Endometrial microvascular endothelial cells (primary cell): ENCODE measurements around the gene ADARB2. TPM values are rescaled to one million over a fixed set of nuclear protein-coding genes. Genes with fewer than 3 reads are reported as not detected.

ENCODE experiments used
- in situ Hi-C: cut with HindIII; loops from 2 replicates; pipeline ENCODE4 v1.10.0; 2017; ENCODE audit warnings: low sequenced_read_pairs, low pct_unique_long_range_greater_than_20kb; ENCODE audit errors: inconsistent ontology term
- total RNA-seq: library from RNA; depleted of rRNA; stranded (reverse); fragments of >200 nt; gene quantifications from one replicate; pipeline ENCODE4 v1.2.3, GENCODE V29; 2015; ENCODE audit errors: inconsistent ontology term

The ADARB2 gene
- total RNA-seq, 1 donor from 2014 or later = not detected

- in situ Hi-C loops = no loop called here
Measured at GRCh38 chr10:1669433-1669832, 67.9 kb downstream of the ADARB2 start.

GRCh38 chr10:1668399-1668798 lies 68.9 kb downstream of the ADARB2 start:
- in situ Hi-C loops = no loop called here

GRCh38 chr10:1667392-1667791 lies 69.9 kb downstream of the ADARB2 start:
- in situ Hi-C loops = no loop called here

GRCh38 chr10:1666147-1666546 lies 71.2 kb downstream of the ADARB2 start:
- in situ Hi-C loops = no loop called here

GRCh38 chr10:1665681-1666080 lies 71.6 kb downstream of the ADARB2 start:
- in situ Hi-C loops = no loop called here

GRCh38 chr10:1665021-1665661 lies 72.2 kb downstream of the ADARB2 start:
- in situ Hi-C loops = no loop called here

- in situ Hi-C loops = no loop called here
Measured at GRCh38 chr10:1664333-1664964, 72.9 kb downstream of the ADARB2 start.

- in situ Hi-C loops = no loop called here
Measured at GRCh38 chr10:1663226-1663625, 74.1 kb downstream of the ADARB2 start.

GRCh38 chr10:1662438-1663025 lies 74.8 kb downstream of the ADARB2 start:
- in situ Hi-C loops = no loop called here

GRCh38 chr10:1661859-1662437 lies 75.4 kb downstream of the ADARB2 start:
- in situ Hi-C loops = no loop called here

- in situ Hi-C loops = no loop called here
Measured at GRCh38 chr10:1661416-1661815, 75.9 kb downstream of the ADARB2 start.

GRCh38 chr10:1660815-1661214 lies 76.5 kb downstream of the ADARB2 start:
- in situ Hi-C loops = no loop called here

- in situ Hi-C loops = no loop called here
Measured at GRCh38 chr10:1660386-1660785, 76.9 kb downstream of the ADARB2 start.

- in situ Hi-C loops = no loop called here
Measured at GRCh38 chr10:1659221-1659791, 78.0 kb downstream of the ADARB2 start.

GRCh38 chr10:1658658-1659057 lies 78.7 kb downstream of the ADARB2 start:
- in situ Hi-C loops = no loop called here

- in situ Hi-C loops = no loop called here
Measured at GRCh38 chr10:1657479-1657878, 79.8 kb downstream of the ADARB2 start.

GRCh38 chr10:1655367-1655766 lies 82.0 kb downstream of the ADARB2 start:
- in situ Hi-C loops = no loop called here

GRCh38 chr10:1654811-1655356 lies 82.4 kb downstream of the ADARB2 start:
- in situ Hi-C loops = no loop called here

GRCh38 chr10:1654247-1654646 lies 83.1 kb downstream of the ADARB2 start:
- in situ Hi-C loops = no loop called here
